Measurements from ENCODE around the gene PAIP2. TPM values are rescaled to one million over a fixed set of nuclear protein-coding genes. Genes with fewer than 3 reads are reported as not detected.
A peak's percentile ranks its signal among the peaks of the same experiment; 100 is the strongest.

The PAIP2 gene
- total RNA-seq, 1 donor: 47.8 TPM

DNA sequence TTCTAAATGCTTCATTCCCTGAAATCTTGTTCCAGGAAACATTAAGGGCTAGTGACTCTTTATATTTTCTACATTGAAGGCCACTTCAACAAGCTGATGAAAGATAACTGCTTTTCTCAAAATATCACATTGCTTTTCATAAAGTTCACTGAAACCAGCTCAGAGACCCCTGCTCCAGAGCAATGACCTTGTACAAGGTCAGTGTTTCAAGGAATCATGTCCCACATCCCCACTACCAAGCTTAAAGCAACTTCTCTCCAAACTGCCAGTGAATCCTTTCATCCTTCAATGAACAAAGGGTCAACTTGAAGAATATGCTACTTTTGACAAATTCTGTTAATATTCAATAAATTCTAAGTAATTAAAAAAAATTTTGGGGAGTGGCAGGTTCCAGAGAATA, 74.2 kb downstream of the PAIP2 start:
- H3K9me3 ChIP-seq (ENCODE audit: low read depth, low read length): no peaks in the 10 kb centered on the region
- H3K4me1 ChIP-seq (ENCODE audit: insufficient read depth, low read length): no peaks in the 10 kb centered on the region
- H3K27me3 ChIP-seq (ENCODE audit: insufficient read depth, low read length): no peaks in the 10 kb centered on the region
- H4K20me1 ChIP-seq (ENCODE audit: insufficient read depth, low read length): no peaks in the 10 kb centered on the region
- no peak overlapping the region for H3K4me2 ChIP-seq (ENCODE audit: insufficient read depth, low read length)
- H3K4me3 ChIP-seq (ENCODE audit: insufficient read depth, low read length): no peak overlapping the region
- H3K36me3 ChIP-seq (ENCODE audit: insufficient read depth, low read length): peaks cover 19% of the 10 kb centered on the region
- H3K79me2 ChIP-seq (ENCODE audit: insufficient read depth, low read length): no peaks in the 10 kb centered on the region
- TF ChIP-seq, protein P1, sequence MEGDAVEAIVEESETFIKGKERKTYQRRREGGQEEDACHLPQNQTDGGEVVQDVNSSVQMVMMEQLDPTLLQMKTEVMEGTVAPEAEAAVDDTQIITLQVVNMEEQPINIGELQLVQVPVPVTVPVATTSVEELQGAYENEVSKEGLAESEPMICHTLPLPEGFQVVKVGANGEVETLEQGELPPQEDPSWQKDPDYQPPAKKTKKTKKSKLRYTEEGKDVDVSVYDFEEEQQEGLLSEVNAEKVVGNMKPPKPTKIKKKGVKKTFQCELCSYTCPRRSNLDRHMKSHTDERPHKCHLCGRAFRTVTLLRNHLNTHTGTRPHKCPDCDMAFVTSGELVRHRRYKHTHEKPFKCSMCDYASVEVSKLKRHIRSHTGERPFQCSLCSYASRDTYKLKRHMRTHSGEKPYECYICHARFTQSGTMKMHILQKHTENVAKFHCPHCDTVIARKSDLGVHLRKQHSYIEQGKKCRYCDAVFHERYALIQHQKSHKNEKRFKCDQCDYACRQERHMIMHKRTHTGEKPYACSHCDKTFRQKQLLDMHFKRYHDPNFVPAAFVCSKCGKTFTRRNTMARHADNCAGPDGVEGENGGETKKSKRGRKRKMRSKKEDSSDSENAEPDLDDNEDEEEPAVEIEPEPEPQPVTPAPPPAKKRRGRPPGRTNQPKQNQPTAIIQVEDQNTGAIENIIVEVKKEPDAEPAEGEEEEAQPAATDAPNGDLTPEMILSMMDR (IDR thresholded peaks at IDR 0.05; ENCODE audit: extremely low read depth, low read depth, low read length): no peak
- no peak overlapping the region for H2AFZ ChIP-seq (ENCODE audit: low read length)
- DNase-seq (ENCODE audit: insufficient read length, low spot score, missing footprints): peak; percentile 62
- H3K27ac ChIP-seq (ENCODE audit: low read depth, low read length): no peak overlapping the region

DNA sequence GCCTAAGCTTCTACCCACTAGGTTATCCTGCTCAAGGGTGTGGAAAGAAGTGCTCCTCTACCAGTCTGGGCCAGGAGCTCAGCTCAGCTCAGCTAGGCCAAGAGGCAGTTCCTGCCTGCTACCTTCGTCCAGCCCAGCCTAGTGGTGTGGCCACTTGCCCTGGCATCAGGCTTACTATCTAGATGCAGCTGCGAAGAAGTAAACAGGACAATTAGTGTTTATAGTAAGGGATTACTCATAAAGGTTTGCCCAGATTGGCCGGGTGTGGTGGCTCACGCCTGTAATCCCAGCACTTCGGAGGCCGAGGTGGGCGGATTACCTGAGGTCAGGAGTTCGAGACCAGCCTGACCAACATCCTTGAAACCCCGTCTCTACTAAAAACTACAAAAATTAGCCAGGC, 75.0 kb downstream of the PAIP2 start:
- H4K20me1 ChIP-seq (ENCODE audit: insufficient read depth, low read length): no peaks in the 10 kb centered on the region
- no peak overlapping the region for H3K4me2 ChIP-seq (ENCODE audit: insufficient read depth, low read length)
- no peaks in the 10 kb centered on the region for H3K4me1 ChIP-seq (ENCODE audit: insufficient read depth, low read length)
- peaks cover 21% of the 10 kb centered on the region for H3K36me3 ChIP-seq (ENCODE audit: insufficient read depth, low read length)
- H2AFZ ChIP-seq (ENCODE audit: low read length): no peak overlapping the region
- no peak for DNase-seq (ENCODE audit: insufficient read length, low spot score, missing footprints)
- no peak overlapping the region for H3K4me3 ChIP-seq (ENCODE audit: insufficient read depth, low read length)
- no peaks in the 10 kb centered on the region for H3K27me3 ChIP-seq (ENCODE audit: insufficient read depth, low read length)
- H3K79me2 ChIP-seq (ENCODE audit: insufficient read depth, low read length): no peaks in the 10 kb centered on the region
- H3K27ac ChIP-seq (ENCODE audit: low read depth, low read length): no peak overlapping the region
- H3K9me3 ChIP-seq (ENCODE audit: low read depth, low read length): no peaks in the 10 kb centered on the region
- TF ChIP-seq, protein P1 (IDR thresholded peaks at IDR 0.05; ENCODE audit: extremely low read depth, low read depth, low read length): no peak

DNA sequence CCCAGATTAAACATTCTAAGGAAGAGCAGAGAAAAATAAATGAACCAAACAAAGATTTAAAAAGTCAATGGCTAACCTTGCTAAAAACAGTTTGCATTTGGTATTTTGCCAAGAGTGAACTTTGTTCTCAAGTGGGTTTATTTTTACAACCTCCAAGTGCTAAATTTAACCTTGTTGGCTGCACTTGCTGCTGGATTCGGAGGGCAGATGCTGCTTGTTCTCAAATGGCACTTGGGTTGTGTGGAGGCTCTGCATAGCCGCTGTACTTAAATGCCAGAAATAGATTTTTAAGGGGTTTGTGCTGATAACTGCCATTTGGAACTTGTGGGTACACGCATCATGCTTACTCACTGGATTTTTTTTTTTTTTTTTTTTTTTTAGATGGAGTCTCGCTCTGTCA, 75.6 kb downstream of the PAIP2 start:
- Histone ChIP-seq H2AFZ (ENCODE audit: low read length) (no peak overlapping the region), H4K20me1 (ENCODE audit: insufficient read depth, low read length) (no peaks in the 10 kb centered on the region), H3K9me3 (ENCODE audit: low read depth, low read length) (no peaks in the 10 kb centered on the region), H3K27ac (ENCODE audit: low read depth, low read length) (no peak overlapping the region), H3K27me3 (ENCODE audit: insufficient read depth, low read length) (no peaks in the 10 kb centered on the region), H3K4me3 (ENCODE audit: insufficient read depth, low read length) (no peak overlapping the region), H3K4me2 (ENCODE audit: insufficient read depth, low read length) (no peak overlapping the region), H3K4me1 (ENCODE audit: insufficient read depth, low read length) (no peaks in the 10 kb centered on the region), H3K79me2 (ENCODE audit: insufficient read depth, low read length) (no peaks in the 10 kb centered on the region), H3K36me3 (ENCODE audit: insufficient read depth, low read length) (peaks cover 21% of the 10 kb centered on the region)
- TF ChIP-seq, protein P1 (IDR thresholded peaks at IDR 0.05; ENCODE audit: extremely low read depth, low read depth, low read length): no peak
- no peak for DNase-seq (ENCODE audit: insufficient read length, low spot score, missing footprints)

DNA sequence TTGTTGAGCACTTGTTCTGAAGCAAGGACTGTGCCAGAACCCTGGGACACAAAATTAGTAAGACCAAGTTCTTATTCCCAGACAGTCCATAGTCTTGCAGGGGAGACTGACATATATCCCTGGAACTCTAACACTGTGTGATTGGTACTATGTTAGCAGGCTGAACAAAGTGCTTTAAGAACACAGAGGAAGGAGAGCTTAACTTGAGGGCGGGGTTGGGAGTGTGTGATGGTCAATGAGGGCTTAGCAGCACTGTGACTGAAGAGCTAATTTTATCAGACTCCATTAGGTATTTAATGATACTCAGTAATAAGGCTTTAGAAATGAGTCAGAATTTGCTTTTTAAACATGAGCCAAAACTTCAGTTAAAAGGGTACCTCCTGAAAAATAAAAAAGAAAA, 77.1 kb downstream of the PAIP2 start:
- Histone ChIP-seq H3K79me2 (ENCODE audit: insufficient read depth, low read length) (no peaks in the 10 kb centered on the region), H3K4me1 (ENCODE audit: insufficient read depth, low read length) (no peaks in the 10 kb centered on the region), H3K4me3 (ENCODE audit: insufficient read depth, low read length) (no peak overlapping the region), H3K27me3 (ENCODE audit: insufficient read depth, low read length) (no peaks in the 10 kb centered on the region), H3K27ac (ENCODE audit: low read depth, low read length) (no peak overlapping the region), H2AFZ (ENCODE audit: low read length) (no peak overlapping the region), H3K9me3 (ENCODE audit: low read depth, low read length) (no peaks in the 10 kb centered on the region), H3K36me3 (ENCODE audit: insufficient read depth, low read length) (peaks cover 21% of the 10 kb centered on the region), H4K20me1 (ENCODE audit: insufficient read depth, low read length) (no peaks in the 10 kb centered on the region), H3K4me2 (ENCODE audit: insufficient read depth, low read length) (no peak overlapping the region)
- TF ChIP-seq, protein P1 (IDR thresholded peaks at IDR 0.05; ENCODE audit: extremely low read depth, low read depth, low read length): no peak
- no peak for DNase-seq (ENCODE audit: insufficient read length, low spot score, missing footprints)

Small RNAs within 50 kb of the gene (small RNA-seq; reads per million reads assigned to genes)
- 0.22 reads per million for gene RNA5SP195

Other genes with a start within 250 kb of the PAIP2 start
- gene SIL1, start 143.5 kb upstream of the PAIP2 start, total RNA-seq: 60.7 and 65.1 TPM in 2 replicates
- 263 and 284 TPM in 2 replicates for gene MATR3, start 48.1 kb upstream of the PAIP2 start, total RNA-seq
- not detected in 2 replicates for gene SLC23A1, start 41.4 kb downstream of the PAIP2 start, total RNA-seq
- gene MZB1, start 48.1 kb downstream of the PAIP2 start, total RNA-seq: 0.29 TPM in 1 of 2 replicates, not detected in the other
- gene PROB1, start 53.2 kb downstream of the PAIP2 start, total RNA-seq: 1.1 and 1.2 TPM in 2 replicates
- gene SPATA24, start 62.2 kb downstream of the PAIP2 start, total RNA-seq: 2.9 and 3.6 TPM in 2 replicates
- gene DNAJC18, start 97.7 kb downstream of the PAIP2 start, total RNA-seq: 12.4 and 16.3 TPM in 2 replicates
- gene ECSCR, start 120.9 kb downstream of the PAIP2 start, total RNA-seq: 0.36 TPM in 1 of 2 replicates, not detected in the other
- gene SMIM33, start 129.2 kb downstream of the PAIP2 start, total RNA-seq: not detected in 2 replicates
- gene STING1, start 140.9 kb downstream of the PAIP2 start, total RNA-seq: 46.3 and 48.3 TPM in 2 replicates
- 52.8 and 58.6 TPM in 2 replicates for gene UBE2D2, start 219.5 kb downstream of the PAIP2 start, total RNA-seq